HG03095 (cell line): ENCODE measurements around the gene ST8SIA1.
"Not testable (repeated sequence)": the region's sequence is repeated elsewhere in the genome, so short reads cannot be mapped to it uniquely, and the experiment has no call there.

Experiments used
- ATAC-seq: cut with Tn5 transposase; IDR thresholded peaks from one replicate; pipeline ENCODE4 v1.9.1; 2021; ENCODE audit warnings: moderate library complexity; ENCODE audit not compliant: unreplicated experiment

ST8SIA1 gene

DNA sequence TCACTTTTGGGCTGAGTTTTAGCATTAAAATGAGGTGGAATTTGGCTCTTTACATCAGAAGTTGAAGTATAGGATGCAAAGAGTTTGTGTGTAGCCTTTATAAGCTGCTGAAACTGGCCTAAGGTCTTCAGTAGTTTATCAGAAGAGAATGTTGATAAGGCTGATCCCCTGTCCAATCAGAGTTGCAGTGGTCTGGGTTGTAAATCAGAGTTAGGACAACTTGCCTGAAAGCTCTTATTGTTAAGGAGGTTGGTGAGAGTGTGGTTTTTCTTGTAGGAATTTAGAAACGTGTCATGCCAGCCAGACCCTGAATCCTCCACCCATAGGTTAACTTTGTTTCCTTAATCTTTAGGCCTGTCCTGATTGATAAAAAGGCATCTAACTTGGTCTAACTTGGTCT lies 143.5 kb downstream of the ST8SIA1 start:
- ATAC-seq = no peak

GRCh38 chr12:22188431-22188830 lies 146.1 kb downstream of the ST8SIA1 start:
- no peak for ATAC-seq

DNA sequence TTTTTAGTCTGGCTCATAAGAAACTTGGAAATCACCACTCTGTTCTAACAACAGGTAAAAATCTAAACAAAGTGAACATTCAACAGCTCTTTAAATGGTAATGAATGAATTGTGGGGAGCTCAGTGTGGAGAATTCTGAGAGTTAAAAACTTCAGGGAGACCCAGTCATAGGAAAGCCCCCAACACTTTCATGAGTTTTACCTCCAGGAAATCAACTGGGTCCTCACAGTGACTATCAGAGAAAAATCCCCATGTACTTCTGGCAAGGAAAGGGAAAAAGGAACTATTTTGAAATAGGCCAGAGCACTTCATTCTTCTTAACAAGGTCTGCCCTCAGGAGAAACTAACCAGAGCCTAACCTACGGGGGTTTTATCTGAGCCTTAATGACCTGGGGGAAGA lies 153.8 kb downstream of the ST8SIA1 start:
- no peak for ATAC-seq

GRCh38 chr12:22173177-22173576 lies 161.3 kb downstream of the ST8SIA1 start:
- ATAC-seq = no peak

DNA sequence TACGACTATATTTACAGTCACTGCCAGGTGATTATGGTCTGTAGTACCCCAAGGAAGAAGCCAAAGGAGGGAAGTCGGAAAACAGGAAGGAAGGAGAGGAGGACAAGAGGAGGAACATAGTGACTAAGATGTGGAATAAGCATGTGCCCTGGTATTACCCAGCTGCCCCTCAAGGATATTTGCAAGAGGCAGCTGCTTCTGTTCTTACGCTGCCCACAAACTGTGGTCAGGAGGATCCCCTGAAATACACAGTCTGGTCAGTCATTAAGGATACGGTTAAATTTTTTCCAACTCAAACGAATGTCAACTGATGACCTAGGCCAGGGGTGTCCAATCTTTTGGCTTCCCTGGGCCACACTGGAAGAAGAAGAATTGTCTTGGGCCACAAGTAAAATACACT lies 162.0 kb downstream of the ST8SIA1 start:
- ATAC-seq = no peak

DNA sequence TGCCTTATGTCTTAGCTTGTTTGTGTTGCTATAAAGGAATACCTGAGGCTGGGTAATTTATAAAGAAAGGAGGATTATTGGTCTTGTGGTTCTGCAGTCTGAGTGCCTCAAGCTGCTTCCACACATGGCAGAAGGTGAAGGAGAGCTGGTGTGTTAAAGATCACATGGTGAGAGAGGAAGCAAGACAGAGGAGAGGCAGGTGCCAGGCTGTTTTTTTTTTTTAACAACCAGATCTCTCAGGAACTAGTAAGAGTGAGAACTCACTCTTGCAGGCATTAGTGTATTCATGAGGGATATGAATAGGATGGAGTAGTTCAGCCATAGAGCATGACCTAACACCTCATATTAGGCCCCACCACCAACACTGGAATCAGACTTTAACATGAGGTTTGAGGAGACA lies 165.1 kb downstream of the ST8SIA1 start:
- no peak for ATAC-seq

DNA sequence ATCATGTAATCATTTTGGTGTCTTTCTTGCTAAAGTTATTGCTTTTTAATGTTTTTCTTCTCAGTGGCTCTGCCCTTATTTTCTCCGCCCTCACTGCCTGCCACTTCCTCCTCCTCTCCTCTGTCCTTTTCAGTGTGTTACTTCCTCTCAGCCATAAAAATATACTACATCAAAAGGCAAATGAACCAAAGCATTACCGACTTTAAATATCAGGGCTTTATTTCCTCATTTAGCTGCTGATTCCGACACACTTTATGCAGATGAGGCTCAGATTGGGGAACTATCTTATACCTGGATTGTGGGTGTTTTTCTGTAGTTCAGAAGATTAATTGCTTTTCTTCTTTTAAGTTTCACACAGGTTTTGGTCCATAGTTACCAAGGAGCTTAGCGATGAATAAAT lies 170.4 kb downstream of the ST8SIA1 start:
- no peak for ATAC-seq

DNA sequence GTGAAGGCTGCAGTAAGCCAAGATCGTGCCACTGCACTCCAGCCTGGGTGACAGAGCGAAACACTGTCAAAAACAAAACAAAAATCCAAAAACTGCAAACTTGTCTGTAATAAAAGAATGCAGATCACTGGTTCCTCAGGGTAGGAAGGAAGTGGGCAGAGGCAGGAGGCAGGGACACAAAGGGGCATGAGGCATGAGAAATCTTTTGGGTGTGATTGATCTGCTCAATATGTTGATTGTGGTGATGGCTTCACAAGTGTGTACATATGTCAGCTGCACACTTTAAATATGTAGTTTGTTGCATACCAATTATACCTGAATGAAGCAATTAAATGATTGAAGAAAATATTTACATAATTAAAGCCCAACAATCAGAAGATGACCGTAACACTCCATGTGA lies 170.9 kb downstream of the ST8SIA1 start:
- no peak for ATAC-seq

DNA sequence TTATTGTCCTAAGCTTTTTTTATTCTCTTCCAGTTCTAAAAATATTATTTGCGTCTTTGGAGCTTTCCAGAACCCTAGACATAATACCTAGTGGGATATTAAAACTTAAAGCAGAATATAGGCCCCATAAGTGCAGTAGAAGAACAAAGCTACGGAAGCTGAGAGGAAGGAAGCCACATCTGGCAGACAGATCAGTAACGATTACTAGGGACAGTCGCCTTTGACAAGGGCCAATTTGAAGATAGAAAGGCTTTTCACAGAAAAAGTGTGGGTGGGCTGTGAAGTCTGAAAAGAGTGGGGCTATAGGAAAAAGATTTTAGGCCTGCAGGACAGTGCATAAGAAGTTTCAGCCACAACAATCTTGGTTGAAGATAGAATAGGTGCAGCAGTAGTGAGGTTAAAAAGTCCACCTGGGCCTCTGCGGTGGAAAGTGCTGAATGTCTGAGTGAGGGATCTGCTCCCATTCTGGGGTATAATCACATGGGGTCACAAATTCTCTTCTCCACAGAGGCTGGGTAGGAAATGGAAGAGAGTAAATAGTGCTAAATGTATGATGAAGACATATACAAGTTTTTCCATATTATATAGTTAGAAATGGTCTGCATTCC lies 174.0 kb downstream of the ST8SIA1 start:
- ATAC-seq = no peak

DNA sequence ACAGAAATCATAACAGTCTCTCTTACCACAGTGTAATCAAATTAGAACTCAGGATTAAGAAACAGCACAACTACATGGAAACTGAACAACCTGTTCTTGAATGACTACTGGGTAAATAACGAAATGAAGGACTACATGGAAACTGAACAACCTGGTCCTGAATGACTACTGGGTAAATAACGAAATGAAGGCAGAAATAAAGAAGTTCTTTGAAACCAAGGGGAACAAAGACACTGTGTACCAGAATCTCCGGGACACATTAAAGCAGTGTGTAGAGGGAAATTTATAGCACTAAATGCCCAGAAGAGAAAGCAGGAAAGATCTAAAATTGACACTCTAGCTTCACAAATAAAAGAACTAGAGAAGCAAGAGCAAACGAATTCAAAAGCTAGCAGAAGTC lies 185.2 kb downstream of the ST8SIA1 start:
- not testable (repeated sequence) for ATAC-seq

DNA sequence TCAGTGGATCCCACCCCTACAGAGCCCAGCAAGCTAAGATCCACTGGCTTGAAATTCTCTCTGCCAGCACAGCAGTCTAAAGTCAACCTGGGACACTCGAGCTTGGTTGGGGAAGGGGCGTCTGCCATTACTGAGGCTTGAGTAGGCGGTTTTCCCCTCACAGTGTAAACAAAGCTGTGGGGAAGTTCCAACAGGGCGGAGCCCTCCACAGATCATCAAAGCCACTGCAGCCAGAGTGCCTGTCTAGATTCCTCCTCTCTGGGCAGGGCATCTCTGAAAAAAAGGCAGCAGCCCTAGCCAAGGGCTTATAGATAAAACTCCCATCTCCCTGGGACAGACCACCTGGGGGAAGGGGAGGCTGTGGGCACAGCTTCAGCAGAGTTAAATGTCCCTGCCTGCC lies 187.8 kb downstream of the ST8SIA1 start:
- ATAC-seq = not testable (repeated sequence)
